ENCODE measurements around the gene NOP9.

Gene NOP9

GRCh38 chr14:24356208-24356607 lies 56.6 kb downstream of the NOP9 start:
- no peak for DNase-seq
